WTC11 (cell line): ENCODE measurements around the gene TDRD9. TPM values are rescaled to one million over a fixed set of nuclear protein-coding genes. Genes with fewer than 3 reads are reported as not detected.

Source experiments
- ATAC-seq: fragments of 200-7000 bp; cut with Tn5 transposase; 2 replicates; pipeline ENCODE4 v1.10.0; 2021; ENCODE audit warnings: mild to moderate bottlenecking, moderate library complexity
- CTCF ChIA-PET: fragments of 300-600 bp; sonication (Branson Sonifier 250); formaldehyde crosslinking; loops from one replicate; lab custom pipeline; 2021; ENCODE audit warnings: antibody characterized with exemption; lab: Charles Lee
- POLR2A ChIA-PET: fragments of 350-600 bp; sonication (Branson Sonifier 250); formaldehyde crosslinking; loops from one replicate; lab custom pipeline; 2021; ENCODE audit warnings: antibody characterized with exemption; lab: Charles Lee
- DNase-seq: peaks from one replicate; pipeline ENCODE4 v3.0.0; 2021; ENCODE audit warnings: low spot score
- H3K27ac Mint-ChIP-seq: 2 replicates; pipeline ENCODE4 v1.8.0; 2021; ENCODE audit warnings: mixed read lengths
- H3K27me3 Mint-ChIP-seq: 2 replicates; pipeline ENCODE4 v1.8.0; 2021; ENCODE audit warnings: low read depth, mild to moderate bottlenecking, moderate library complexity, mixed read lengths
- H3K36me3 Mint-ChIP-seq: 2 replicates; pipeline ENCODE4 v1.8.0; 2021; ENCODE audit warnings: mixed read lengths
- H3K4me1 Mint-ChIP-seq: 2 replicates; pipeline ENCODE4 v1.8.0; 2022; ENCODE audit warnings: mixed read lengths
- H3K4me3 Mint-ChIP-seq: 2 replicates; pipeline ENCODE4 v1.8.0; 2021; ENCODE audit warnings: mild to moderate bottlenecking, moderate library complexity, mixed read lengths
- H3K9me3 Mint-ChIP-seq: 2 replicates; pipeline ENCODE4 v1.8.0; 2021; ENCODE audit warnings: mixed read lengths
- E2F1 ChIP-seq: sonication (generic); formaldehyde crosslinking; IDR thresholded peaks from 2 replicates; pipeline ENCODE4 v1.8.0; 2022; ENCODE audit warnings: mild to moderate bottlenecking, missing genetic modification reagents
- GTF2I ChIP-seq: fragments of 250-450 bp; sonication (Bioruptor Pico); conservative IDR thresholded peaks from 2 replicates; pipeline ENCODE4 v1.4.0; 2021; ENCODE audit warnings: mild to moderate bottlenecking
- NFE2L1 ChIP-seq: sonication (generic); formaldehyde crosslinking; IDR thresholded peaks from 2 replicates; pipeline ENCODE4 v1.8.1; 2023; ENCODE audit warnings: missing genetic modification reagents
- NFYB ChIP-seq: sonication (generic); formaldehyde crosslinking; conservative IDR thresholded peaks from 2 replicates; pipeline ENCODE4 v1.8.0; 2022; ENCODE audit warnings: low read depth, missing genetic modification reagents
- NR1H2 ChIP-seq: sonication (generic); formaldehyde crosslinking; IDR thresholded peaks from 2 replicates; pipeline ENCODE4 v1.9.0; 2021; ENCODE audit warnings: mild to moderate bottlenecking, moderate library complexity, missing genetic modification reagents
- RELA ChIP-seq: sonication (generic); formaldehyde crosslinking; IDR thresholded peaks from 2 replicates; pipeline ENCODE4 v1.8.1; 2022; ENCODE audit warnings: missing genetic modification reagents, mild to moderate bottlenecking, borderline replicate concordance
- RORB ChIP-seq: fragments of 250-450 bp; sonication (Bioruptor Pico); IDR thresholded peaks from 2 replicates; pipeline ENCODE4 v1.9.0; 2021; ENCODE audit warnings: mild to moderate bottlenecking
- SP1 ChIP-seq: sonication (generic); formaldehyde crosslinking; conservative IDR thresholded peaks from 2 replicates; pipeline ENCODE4 v1.8.1; 2022; ENCODE audit warnings: missing genetic modification reagents
- TP53 ChIP-seq: sonication (generic); formaldehyde crosslinking; IDR thresholded peaks from 2 replicates; pipeline ENCODE4 v1.8.1; 2023; ENCODE audit warnings: mild to moderate bottlenecking, missing genetic modification reagents
- ZNF121 ChIP-seq: sonication (generic); formaldehyde crosslinking; IDR thresholded peaks from 2 replicates; pipeline ENCODE4 v1.8.0; 2023; ENCODE audit warnings: missing genetic modification reagents
- total RNA-seq: library from RNA; stranded (reverse); gene quantifications from 3 replicates; pipeline ENCODE4 v1.2.3, GENCODE V29; 2021
- TF ChIP-seq, protein P1 (sequence below): sonication (generic); formaldehyde crosslinking; IDR thresholded peaks from 2 replicates; pipeline ENCODE4 v1.8.1; 2022; ENCODE audit warnings: mild to moderate bottlenecking, missing genetic modification reagents, moderate library complexity, borderline replicate concordance
- TF ChIP-seq, protein P2 (sequence below): sonication (generic); formaldehyde crosslinking; conservative IDR thresholded peaks from 2 replicates; pipeline ENCODE4 v1.8.1; 2023; ENCODE audit warnings: mild to moderate bottlenecking, low read depth, missing genetic modification reagents, moderate library complexity
- TF ChIP-seq, protein P3 (sequence below): fragments of 250-450 bp; sonication (Bioruptor Pico); IDR thresholded peaks from 2 replicates; pipeline ENCODE4 v1.9.0; 2021; ENCODE audit warnings: mild to moderate bottlenecking
- TF ChIP-seq, protein P4 (sequence below): sonication (generic); formaldehyde crosslinking; IDR thresholded peaks from 2 replicates; pipeline ENCODE4 v1.8.1; 2023; ENCODE audit warnings: mild to moderate bottlenecking, missing genetic modification reagents

TDRD9 gene
- total RNA-seq, 1 experiment from 2014 or later = 0.17 TPM

GRCh38 chr14:104031384-104031783 is 103.1 kb downstream of the TDRD9 start (continued):
- TF ChIP-seq, protein P1, sequence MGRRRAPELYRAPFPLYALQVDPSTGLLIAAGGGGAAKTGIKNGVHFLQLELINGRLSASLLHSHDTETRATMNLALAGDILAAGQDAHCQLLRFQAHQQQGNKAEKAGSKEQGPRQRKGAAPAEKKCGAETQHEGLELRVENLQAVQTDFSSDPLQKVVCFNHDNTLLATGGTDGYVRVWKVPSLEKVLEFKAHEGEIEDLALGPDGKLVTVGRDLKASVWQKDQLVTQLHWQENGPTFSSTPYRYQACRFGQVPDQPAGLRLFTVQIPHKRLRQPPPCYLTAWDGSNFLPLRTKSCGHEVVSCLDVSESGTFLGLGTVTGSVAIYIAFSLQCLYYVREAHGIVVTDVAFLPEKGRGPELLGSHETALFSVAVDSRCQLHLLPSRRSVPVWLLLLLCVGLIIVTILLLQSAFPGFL (CRISPR knock-in tag) = no peak
- TF ChIP-seq RELA (no peak), TP53 (CRISPR knock-in tag) (no peak), NR1H2 (no peak), E2F1 (CRISPR knock-in tag) (no peak), RORB (CRISPR knock-in tag) (no peak)

DNA sequence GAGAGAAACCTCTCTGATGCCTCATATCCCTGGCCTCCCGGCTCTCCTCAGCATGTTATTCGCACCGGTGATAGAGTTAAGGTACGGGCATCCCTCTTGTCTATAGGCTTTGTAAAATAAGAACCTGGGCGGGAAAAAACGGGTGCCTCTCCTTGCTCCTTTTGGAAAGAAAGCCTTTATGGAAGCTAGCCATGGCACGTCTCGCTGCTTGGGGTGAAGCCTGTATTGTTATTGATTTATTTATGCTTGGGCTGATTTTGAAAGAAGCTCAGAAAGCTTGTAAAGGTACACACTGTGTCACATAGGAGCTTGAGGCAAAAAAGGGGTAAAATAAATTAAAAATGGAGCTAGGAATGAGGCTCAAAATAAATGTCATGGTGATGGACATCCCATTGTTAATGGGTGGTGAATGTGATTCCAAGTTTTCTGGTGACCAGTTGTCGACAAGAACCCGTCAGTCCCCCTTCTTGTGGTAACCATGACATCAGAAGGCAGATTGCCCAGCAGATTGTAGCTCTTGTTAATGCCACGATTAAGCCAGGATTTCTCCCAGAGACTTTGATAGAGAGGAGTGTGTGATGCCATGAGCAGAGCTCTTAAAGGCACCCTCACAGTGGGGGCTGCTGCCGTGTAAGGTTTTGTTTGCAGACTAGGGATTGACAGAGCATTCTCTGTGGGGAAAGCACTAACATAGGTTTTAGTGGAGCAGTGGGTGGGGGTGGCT is 106.9 kb downstream of the TDRD9 start:
- no peak overlapping the region for H3K4me3 Mint-ChIP-seq
- no peak overlapping the region for H3K27ac Mint-ChIP-seq
- ATAC-seq = no peak

More for the DNA sequence above, 106.9 kb downstream of the TDRD9 start:
- TF ChIP-seq, protein P2, sequence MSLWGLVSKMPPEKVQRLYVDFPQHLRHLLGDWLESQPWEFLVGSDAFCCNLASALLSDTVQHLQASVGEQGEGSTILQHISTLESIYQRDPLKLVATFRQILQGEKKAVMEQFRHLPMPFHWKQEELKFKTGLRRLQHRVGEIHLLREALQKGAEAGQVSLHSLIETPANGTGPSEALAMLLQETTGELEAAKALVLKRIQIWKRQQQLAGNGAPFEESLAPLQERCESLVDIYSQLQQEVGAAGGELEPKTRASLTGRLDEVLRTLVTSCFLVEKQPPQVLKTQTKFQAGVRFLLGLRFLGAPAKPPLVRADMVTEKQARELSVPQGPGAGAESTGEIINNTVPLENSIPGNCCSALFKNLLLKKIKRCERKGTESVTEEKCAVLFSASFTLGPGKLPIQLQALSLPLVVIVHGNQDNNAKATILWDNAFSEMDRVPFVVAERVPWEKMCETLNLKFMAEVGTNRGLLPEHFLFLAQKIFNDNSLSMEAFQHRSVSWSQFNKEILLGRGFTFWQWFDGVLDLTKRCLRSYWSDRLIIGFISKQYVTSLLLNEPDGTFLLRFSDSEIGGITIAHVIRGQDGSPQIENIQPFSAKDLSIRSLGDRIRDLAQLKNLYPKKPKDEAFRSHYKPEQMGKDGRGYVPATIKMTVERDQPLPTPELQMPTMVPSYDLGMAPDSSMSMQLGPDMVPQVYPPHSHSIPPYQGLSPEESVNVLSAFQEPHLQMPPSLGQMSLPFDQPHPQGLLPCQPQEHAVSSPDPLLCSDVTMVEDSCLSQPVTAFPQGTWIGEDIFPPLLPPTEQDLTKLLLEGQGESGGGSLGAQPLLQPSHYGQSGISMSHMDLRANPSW = no peak
- TF ChIP-seq NFE2L1 (CRISPR knock-in tag) (no peak), ZNF121 (no peak), SP1 (CRISPR knock-in tag) (no peak), NFYB (CRISPR knock-in tag) (no peak), GTF2I (CRISPR knock-in tag) (no peak)
- TF ChIP-seq, protein P3, sequence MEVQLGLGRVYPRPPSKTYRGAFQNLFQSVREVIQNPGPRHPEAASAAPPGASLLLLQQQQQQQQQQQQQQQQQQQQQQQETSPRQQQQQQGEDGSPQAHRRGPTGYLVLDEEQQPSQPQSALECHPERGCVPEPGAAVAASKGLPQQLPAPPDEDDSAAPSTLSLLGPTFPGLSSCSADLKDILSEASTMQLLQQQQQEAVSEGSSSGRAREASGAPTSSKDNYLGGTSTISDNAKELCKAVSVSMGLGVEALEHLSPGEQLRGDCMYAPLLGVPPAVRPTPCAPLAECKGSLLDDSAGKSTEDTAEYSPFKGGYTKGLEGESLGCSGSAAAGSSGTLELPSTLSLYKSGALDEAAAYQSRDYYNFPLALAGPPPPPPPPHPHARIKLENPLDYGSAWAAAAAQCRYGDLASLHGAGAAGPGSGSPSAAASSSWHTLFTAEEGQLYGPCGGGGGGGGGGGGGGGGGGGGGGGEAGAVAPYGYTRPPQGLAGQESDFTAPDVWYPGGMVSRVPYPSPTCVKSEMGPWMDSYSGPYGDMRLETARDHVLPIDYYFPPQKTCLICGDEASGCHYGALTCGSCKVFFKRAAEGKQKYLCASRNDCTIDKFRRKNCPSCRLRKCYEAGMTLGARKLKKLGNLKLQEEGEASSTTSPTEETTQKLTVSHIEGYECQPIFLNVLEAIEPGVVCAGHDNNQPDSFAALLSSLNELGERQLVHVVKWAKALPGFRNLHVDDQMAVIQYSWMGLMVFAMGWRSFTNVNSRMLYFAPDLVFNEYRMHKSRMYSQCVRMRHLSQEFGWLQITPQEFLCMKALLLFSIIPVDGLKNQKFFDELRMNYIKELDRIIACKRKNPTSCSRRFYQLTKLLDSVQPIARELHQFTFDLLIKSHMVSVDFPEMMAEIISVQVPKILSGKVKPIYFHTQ (CRISPR knock-in tag) = no peak
- TF ChIP-seq, protein P4, sequence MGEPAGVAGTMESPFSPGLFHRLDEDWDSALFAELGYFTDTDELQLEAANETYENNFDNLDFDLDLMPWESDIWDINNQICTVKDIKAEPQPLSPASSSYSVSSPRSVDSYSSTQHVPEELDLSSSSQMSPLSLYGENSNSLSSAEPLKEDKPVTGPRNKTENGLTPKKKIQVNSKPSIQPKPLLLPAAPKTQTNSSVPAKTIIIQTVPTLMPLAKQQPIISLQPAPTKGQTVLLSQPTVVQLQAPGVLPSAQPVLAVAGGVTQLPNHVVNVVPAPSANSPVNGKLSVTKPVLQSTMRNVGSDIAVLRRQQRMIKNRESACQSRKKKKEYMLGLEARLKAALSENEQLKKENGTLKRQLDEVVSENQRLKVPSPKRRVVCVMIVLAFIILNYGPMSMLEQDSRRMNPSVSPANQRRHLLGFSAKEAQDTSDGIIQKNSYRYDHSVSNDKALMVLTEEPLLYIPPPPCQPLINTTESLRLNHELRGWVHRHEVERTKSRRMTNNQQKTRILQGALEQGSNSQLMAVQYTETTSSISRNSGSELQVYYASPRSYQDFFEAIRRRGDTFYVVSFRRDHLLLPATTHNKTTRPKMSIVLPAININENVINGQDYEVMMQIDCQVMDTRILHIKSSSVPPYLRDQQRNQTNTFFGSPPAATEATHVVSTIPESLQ (CRISPR knock-in tag) = no peak
- no peaks in the 10 kb centered on the region for H3K9me3 Mint-ChIP-seq
- no peaks in the 10 kb centered on the region for H3K36me3 Mint-ChIP-seq
- no peaks in the 10 kb centered on the region for H3K27me3 Mint-ChIP-seq
- ChIA-PET CTCF (no interaction called here), POLR2A (no interaction called here)
- peaks cover 8% of the 10 kb centered on the region; the same call in 1 of the 2 replicates for H3K4me1 Mint-ChIP-seq
- DNase-seq = no peak
